GM12875 (cell line): ENCODE data around the gene CYP11A1.

ENCODE experiments used
- H3K4me3 ChIP-seq: one replicate; pipeline ENCODE4 v1.5.1; 2011; ENCODE audit warnings: low read depth, low read length, control low read depth
- TF ChIP-seq, protein P1 (sequence below): IDR thresholded peaks from 2 replicates; pipeline ENCODE4 v1.5.1; 2011; ENCODE audit warnings: low read depth, mild to moderate bottlenecking, control low read depth, inconsistent platforms, low read length, moderate library complexity, borderline replicate concordance; ENCODE audit not compliant: insufficient read depth

Gene CYP11A1

DNA sequence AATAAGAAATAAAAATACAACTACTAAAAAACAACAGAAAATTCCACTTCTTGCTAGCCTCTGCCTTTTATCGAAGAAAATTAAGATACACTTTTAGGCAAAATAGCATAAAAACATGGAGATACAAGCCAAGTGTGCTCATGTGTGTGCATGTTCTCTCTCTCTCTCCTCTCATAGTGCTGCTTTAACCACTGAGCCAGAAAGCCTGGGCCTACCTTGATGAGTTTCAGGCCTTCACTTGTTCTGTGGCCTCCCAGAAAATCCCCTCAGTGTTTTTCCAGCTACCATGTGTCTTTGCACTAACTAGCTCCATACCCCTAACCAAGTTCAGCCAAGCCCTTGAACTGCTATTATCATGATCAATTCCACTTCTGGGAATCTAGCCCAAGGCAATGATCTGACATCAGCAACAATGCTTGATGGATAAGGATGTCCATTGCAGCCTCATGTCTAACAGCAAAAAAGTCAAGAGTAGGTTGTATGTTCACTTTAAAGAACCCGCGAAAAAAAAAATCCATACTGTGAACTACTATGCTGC is 18.1 kb downstream of the CYP11A1 start:
- TF ChIP-seq, protein P1, sequence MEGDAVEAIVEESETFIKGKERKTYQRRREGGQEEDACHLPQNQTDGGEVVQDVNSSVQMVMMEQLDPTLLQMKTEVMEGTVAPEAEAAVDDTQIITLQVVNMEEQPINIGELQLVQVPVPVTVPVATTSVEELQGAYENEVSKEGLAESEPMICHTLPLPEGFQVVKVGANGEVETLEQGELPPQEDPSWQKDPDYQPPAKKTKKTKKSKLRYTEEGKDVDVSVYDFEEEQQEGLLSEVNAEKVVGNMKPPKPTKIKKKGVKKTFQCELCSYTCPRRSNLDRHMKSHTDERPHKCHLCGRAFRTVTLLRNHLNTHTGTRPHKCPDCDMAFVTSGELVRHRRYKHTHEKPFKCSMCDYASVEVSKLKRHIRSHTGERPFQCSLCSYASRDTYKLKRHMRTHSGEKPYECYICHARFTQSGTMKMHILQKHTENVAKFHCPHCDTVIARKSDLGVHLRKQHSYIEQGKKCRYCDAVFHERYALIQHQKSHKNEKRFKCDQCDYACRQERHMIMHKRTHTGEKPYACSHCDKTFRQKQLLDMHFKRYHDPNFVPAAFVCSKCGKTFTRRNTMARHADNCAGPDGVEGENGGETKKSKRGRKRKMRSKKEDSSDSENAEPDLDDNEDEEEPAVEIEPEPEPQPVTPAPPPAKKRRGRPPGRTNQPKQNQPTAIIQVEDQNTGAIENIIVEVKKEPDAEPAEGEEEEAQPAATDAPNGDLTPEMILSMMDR: no peak
- H3K4me3 ChIP-seq: no peak overlapping the region

DNA sequence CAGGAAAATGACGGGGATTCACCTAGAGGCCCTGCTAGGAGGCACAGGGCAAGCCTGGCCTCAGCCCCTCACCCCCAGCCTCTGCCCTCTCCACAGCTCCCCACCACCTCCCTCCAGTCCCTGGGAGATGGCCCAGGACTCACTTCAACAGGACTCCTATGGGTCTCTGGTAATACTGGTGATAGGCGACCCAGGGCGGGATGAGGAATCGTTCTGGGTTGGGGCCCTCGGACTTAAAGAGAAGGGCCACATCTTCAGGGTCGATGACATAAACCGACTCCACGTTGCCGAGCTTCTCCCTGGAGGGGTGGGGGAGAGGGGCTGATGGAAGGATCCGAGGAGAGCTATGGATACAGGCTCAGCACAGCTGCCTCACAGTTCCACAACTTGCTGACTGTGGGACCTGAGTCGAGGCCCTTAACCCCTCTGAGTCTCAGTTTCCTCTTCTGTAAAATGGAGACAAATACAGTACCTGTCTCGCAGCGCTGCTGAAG is 19.6 kb downstream of the CYP11A1 start:
- H3K4me3 ChIP-seq: no peak overlapping the region
- TF ChIP-seq, protein P1: no peak

GRCh38 chr15:74345051-74345450 is 22.4 kb downstream of the CYP11A1 start:
- H3K4me3 ChIP-seq: no peak overlapping the region
- TF ChIP-seq, protein P1: no peak

DNA sequence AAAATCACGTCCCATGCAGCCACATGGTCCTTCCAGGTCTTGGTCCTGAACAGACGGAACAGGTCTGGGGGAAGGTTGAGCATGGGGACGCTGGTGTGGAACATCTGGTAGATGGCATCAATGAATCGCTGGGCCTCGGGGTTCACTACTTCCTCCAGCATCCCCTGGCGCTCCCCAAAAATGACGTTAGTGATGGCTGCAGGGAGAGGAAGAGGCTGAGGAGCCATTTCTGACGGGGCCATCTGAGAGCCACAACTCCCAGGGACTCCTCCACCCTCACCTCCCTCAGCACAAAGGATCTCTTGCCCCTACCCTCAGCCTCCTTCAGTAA is 23.7 kb downstream of the CYP11A1 start:
- TF ChIP-seq, protein P1: no peak

GRCh38 chr15:74343127-74343796 is 24.2 kb downstream of the CYP11A1 start:
- TF ChIP-seq, protein P1: no peak
- H3K4me3 ChIP-seq: no peak overlapping the region

More for the DNA sequence above, 23.7 kb downstream of the CYP11A1 start:
- H3K4me3 ChIP-seq: no peak overlapping the region

DNA sequence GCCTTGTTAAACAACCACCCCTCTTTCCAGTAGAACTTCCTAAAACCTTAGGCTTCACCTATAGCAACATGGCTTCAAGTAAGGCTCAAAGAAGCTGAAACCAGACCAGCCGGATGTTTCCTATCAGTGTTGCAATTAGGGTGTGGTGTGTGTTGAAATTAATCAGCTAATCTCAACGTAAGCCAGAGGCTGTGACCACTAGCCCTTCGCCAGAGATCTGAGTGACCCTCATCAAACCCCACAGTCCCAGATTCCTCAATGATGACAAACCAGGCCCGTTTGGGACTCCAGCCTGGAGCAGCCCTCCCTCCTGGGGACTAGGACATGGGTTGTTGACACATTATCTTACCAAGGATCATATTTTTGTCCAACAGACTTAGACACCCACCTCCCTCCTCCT is 27.3 kb downstream of the CYP11A1 start:
- H3K4me3 ChIP-seq: no peak overlapping the region
- TF ChIP-seq, protein P1: no peak

DNA sequence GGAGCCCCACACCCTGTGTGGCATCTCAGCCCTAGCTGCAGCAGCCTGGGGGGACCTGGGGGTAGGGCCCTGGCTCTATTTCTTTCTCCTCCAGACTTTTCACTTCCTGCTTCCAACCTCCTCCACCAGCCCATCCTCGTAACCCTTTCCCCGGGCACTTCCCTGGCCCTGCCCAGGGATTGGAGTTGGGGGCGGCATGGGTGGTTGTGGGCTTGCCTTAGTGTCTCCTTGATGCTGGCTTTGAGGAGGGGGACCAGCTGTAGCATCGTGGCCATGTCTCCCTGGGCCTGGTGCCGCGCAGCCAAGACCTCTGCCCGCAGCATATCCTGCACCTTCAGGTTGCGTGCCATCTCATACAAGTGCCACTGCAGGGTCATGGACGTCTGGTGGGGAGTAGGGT is 28.1 kb downstream of the CYP11A1 start:
- TF ChIP-seq, protein P1: no peak
- no peak overlapping the region for H3K4me3 ChIP-seq
